GM13977 (cell line): ENCODE measurements around the gene PARD6G.

ENCODE experiments used
- DNase-seq: peaks from one replicate; pipeline ENCODE4 v3.0.0; 2012; ENCODE audit warnings: low spot score
- in situ Hi-C: fragments of 300-500 bp; cut with MboI; formaldehyde crosslinking; loops from one replicate; pipeline ENCODE4 v1.12.0; 2022; ENCODE audit warnings: low sequenced_read_pairs, low pct_unique_long_range_greater_than_20kb, mixed read lengths, inconsistent platforms; ENCODE audit not compliant: unreplicated experiment
- TF ChIP-seq, protein P1 (sequence below): IDR thresholded peaks from 2 replicates; pipeline ENCODE4 v1.5.1; 2012; ENCODE audit warnings: mild to moderate bottlenecking, control low read depth; ENCODE audit not compliant: insufficient read depth; ENCODE audit errors: extremely low read depth, missing control alignments

Gene PARD6G

DNA sequence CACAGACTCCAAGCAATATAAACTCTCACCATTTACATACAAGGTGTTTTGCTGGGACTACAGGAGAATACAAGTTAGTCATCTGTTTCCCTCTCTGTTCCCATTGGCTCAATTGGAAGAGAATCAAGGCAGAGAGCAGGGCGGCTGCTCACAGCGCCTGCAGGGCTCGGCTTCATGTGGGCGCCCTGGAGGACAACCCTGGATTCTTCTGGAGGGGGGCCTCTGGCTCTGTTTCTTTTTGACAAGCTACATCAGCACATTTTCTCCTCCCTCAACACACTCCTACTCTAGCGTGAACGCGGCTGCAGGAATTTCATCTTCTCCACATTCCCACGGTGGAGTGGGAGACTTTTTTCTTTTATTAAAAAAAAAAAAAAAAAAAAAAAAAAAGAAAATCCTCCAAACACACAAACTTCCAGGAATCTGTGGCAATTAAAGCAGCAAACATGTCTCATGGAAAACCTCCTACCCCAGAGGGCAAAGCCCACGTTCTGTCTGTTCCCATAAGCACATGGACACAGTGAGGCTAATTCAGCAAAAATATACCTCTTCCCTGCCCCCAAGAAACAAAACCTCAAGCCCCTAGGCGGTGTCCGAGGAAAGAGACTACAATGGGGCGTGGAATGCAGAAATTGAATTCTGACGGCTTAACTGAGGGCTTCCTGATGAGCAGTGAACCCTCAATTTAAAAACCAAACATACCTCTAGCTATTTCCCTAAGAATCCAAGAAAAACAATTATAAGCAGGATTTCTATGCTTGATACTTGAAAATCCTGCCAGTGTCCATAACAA, 50.6 kb downstream of the PARD6G start:
- no peak for DNase-seq
- in situ Hi-C loops, result no loop called here
- TF ChIP-seq, protein P1, sequence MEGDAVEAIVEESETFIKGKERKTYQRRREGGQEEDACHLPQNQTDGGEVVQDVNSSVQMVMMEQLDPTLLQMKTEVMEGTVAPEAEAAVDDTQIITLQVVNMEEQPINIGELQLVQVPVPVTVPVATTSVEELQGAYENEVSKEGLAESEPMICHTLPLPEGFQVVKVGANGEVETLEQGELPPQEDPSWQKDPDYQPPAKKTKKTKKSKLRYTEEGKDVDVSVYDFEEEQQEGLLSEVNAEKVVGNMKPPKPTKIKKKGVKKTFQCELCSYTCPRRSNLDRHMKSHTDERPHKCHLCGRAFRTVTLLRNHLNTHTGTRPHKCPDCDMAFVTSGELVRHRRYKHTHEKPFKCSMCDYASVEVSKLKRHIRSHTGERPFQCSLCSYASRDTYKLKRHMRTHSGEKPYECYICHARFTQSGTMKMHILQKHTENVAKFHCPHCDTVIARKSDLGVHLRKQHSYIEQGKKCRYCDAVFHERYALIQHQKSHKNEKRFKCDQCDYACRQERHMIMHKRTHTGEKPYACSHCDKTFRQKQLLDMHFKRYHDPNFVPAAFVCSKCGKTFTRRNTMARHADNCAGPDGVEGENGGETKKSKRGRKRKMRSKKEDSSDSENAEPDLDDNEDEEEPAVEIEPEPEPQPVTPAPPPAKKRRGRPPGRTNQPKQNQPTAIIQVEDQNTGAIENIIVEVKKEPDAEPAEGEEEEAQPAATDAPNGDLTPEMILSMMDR, result no peak

DNA sequence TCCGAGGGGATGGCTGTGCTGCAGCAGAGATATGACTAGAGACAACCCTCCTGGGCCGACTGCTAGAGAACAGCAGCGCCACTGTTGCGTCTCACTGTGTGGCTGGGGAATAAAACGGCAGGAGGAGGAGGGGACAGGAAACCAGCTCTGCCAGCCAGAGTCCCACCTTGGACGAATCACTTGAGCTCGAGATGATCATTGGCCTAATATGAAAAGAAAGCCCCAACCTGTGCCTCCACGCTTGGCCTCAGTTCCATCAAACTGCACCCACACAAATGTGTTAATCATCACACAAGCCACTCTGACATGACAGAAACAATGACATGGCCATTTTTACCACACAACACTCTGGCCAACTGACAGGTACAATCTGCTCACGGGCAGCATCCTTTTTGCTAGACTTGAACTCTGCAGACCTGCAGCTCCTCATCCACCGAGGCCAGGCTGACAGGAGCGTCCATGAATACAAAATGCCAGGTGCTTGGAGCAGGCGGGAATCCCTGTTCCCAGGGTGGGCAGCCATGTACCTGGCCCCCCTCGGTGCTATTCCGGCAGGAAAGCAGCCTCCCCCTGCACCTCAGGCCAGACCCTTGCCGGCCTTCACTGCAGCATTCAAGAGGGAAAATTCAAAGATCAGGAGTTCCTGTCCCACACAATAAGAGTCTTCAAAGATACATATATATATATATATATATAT, 52.3 kb downstream of the PARD6G start:
- peak; percentile 35 for DNase-seq
- in situ Hi-C loops, result no loop called here
- TF ChIP-seq, protein P1, result no peak

DNA sequence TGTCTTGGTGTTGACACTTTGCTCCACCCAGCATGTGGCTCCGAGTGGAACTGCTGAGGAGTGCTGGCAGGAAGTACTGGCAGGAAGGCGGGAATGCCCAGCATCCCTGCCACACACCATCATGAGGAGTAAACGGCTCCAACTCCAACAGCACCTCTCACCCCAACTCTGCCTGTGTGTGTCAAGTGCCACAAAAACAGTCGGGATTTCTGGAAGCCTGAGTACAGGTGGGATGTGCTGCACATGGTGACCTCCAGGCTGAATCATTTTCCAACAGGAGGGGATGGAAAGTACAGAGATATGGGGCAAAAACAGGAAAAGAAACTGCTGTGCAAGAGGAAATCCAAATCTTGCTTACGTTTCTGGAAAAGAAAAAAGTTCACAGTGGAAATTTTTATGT, 53.6 kb downstream of the PARD6G start:
- no peak for DNase-seq

DNA sequence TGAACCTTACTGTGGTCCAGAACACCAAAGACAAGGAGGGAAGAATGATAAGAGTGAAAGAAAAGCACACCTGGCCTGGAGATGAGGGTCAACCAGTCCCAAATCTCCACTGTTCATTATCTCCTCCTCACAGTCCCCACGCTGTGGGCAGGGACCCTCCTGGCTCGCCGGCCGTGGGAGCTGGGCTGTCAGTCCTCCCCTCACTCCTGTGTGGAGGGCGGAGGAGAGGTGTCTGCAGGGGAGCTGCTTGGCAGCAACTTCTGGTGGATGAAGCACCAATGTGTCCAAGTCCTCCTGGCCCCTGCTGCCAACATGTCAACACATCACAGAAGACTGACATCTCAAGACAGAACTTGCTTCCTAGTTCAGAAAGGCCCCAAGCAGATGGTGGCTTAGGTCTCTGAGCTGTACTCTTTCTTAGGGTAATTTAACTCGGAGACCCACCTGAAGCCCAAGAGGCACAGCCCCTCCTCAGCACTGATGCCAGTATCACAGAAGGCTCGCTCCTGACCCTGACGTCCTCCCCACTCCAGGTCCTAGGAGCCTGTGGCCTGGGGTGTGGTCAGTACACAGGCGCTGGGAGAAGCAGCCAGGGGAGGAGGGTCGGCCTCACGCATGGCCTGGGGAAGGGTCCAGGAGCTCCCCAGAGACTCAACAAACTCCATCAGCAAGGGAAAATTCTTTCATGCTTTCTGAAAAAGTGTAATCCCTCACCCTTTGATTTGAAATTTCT, 54.5 kb downstream of the PARD6G start:
- TF ChIP-seq, protein P1, result no peak
- DNase-seq, result peak; percentile 21
- in situ Hi-C loops, result no loop called here

More for the DNA sequence above, 53.6 kb downstream of the PARD6G start:
- TF ChIP-seq, protein P1, result no peak
- in situ Hi-C loops, result no loop called here

DNA sequence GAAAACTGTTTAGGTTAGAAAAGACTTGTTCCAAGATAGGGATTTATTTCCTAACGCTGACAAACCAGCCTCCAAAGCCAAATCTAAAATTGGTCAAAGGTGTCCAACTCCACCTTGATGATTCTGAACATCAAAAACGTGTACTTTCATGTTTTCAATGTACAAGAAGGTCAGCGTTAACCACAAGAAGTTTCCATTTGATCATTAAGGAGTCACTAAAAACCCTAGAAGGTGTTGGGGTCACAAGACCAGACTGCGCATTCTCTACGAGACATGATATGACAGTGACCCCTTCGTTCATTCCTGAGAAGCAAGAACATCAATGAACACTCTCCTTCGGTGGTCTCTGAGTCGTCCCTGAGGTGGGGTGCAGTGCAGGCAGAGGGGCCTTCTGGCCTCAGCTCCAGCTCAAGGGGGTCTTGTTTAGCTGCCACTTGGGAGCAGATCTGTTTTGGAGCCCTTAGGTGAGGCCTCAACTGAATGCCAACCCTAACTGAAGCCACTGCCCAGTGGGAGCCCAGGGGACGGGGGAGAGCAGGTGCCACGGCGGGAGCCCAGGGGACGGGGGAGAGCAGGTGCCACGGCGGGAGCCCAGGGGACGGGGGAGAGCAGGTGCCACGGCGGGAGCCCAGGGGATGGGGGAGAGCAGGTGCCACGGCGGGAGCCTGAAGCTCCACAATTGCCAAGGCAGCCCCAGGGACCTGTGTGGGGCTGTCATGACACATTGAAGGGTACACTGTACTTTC, 55.2 kb downstream of the PARD6G start:
- in situ Hi-C loops, result no loop called here
- DNase-seq, result peak; percentile 23
- TF ChIP-seq, protein P1, result no peak

DNA sequence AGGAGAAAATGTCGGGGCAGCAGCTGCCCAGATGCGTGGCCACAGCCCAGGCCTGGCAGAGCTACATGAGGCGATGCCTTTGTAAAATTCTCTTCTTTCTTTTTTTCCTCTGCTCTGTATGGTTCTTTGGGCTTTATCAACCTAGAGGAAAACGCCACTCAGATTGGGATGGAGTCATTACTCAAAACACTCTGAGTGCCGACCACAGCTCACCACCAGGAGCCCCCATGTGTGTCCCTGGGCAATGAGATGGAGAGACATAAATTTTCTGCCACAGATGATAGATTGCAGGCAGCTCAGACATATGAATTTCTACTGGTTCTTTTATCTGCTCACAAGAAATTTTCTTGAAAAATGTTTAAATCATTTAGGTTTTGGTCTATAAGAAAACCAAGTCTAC, 56.0 kb downstream of the PARD6G start:
- TF ChIP-seq, protein P1, result no peak
- DNase-seq, result no peak
- in situ Hi-C loops, result no loop called here
